Karpas-422 (cell line): Measurements from ENCODE around the gene TACR1. TPM values are rescaled to one million over a fixed set of nuclear protein-coding genes. Genes with fewer than 3 reads are reported as not detected.

Experiments used
- DNase-seq: peaks from one replicate; pipeline ENCODE4 v3.0.0-alpha.2; 2015
- H2AFZ ChIP-seq: fragments of 200-600 bp; sonication (generic); 2 replicates; pipeline ENCODE4 v1.6.1; 2014; ENCODE audit warnings: antibody characterized with exemption, low read length, mixed read lengths
- H3K27ac ChIP-seq: fragments of 200-600 bp; sonication (generic); 2 replicates; pipeline ENCODE4 v1.5.1; 2014; ENCODE audit warnings: mild to moderate bottlenecking, low read length, moderate library complexity
- H3K27me3 ChIP-seq: fragments of 200-600 bp; sonication (generic); 2 replicates; pipeline ENCODE4 v1.6.1; 2014; ENCODE audit warnings: low read length, mixed read lengths
- H3K36me3 ChIP-seq: fragments of 200-600 bp; sonication (generic); 2 replicates; pipeline ENCODE4 v1.6.1; 2014; ENCODE audit warnings: low read length, mixed read lengths; ENCODE audit not compliant: insufficient read depth
- H3K4me1 ChIP-seq: fragments of 200-600 bp; sonication (generic); 2 replicates; pipeline ENCODE4 v1.6.1; 2014; ENCODE audit warnings: mild to moderate bottlenecking, low read length, mixed read lengths
- H3K4me2 ChIP-seq: fragments of 200-600 bp; sonication (generic); 2 replicates; pipeline ENCODE4 v1.6.1; 2014; ENCODE audit warnings: low read length, low read depth, mild to moderate bottlenecking; ENCODE audit not compliant: poor library complexity, severe bottlenecking
- H3K4me3 ChIP-seq: fragments of 200-600 bp; sonication (generic); 2 replicates; pipeline ENCODE4 v1.5.1; 2014; ENCODE audit warnings: mild to moderate bottlenecking, antibody characterized with exemption, low read length, mixed read lengths
- H3K79me2 ChIP-seq: fragments of 200-600 bp; sonication (generic); 2 replicates; pipeline ENCODE4 v1.6.1; 2014; ENCODE audit warnings: mild to moderate bottlenecking, low read length, mixed read lengths
- H3K9ac ChIP-seq: fragments of 200-600 bp; sonication (generic); 2 replicates; pipeline ENCODE4 v1.6.0; 2014; ENCODE audit warnings: low read length
- H3K9me2 ChIP-seq: fragments of 200-600 bp; sonication (generic), shearing (Covaris generic); replicated peaks from 2 replicates; pipeline ENCODE4 v1.6.0; 2014; ENCODE audit warnings: mild to moderate bottlenecking, low read length, moderate library complexity; ENCODE audit not compliant: insufficient read depth
- H3K9me3 ChIP-seq: fragments of 300-700, 200-600 bp; sonication (generic); 2 replicates; pipeline ENCODE4 v1.6.1; 2014; ENCODE audit warnings: low read length, mixed read lengths
- H4K20me1 ChIP-seq: fragments of 200-600 bp; sonication (generic); 2 replicates; pipeline ENCODE4 v1.6.1; 2014; ENCODE audit warnings: mild to moderate bottlenecking, antibody characterized with exemption, low read length, low read depth; ENCODE audit not compliant: insufficient read depth
- total RNA-seq: library from RNA; depleted of rRNA; stranded (reverse); fragments of >200 nt; shearing (Covaris generic); gene quantifications from 2 replicates; pipeline ENCODE4 v1.2.3, GENCODE V29; 2014; ENCODE audit warnings: low replicate concordance

Gene TACR1
- total RNA-seq, 1 experiment from 2014 or later, result not detected

DNA sequence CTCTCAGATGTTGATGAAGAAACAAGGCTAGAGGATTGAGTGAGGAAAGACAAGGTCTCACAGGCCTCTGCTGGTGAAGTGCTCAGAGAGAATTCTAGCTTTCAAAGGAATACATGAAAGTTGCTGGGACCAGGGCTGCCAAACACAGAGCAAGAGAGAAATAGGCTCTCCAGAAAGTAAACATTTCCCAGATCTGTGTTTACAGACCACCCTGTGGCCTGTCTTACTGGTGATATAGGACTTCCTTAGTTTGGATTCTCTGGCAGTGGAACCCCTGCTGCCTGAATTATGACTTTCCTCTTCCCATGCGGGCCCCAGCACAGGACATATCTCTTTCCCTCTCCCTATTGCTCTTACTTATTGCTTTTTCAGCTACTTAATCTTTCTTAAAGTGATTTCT is 64.5 kb downstream of the TACR1 start:
- DNase-seq, result no peak
- no peak overlapping the region for H2AFZ ChIP-seq
- H3K4me2 ChIP-seq, result no peak overlapping the region
- no peaks in the 10 kb centered on the region for H3K4me1 ChIP-seq
- no peaks in the 10 kb centered on the region for H3K79me2 ChIP-seq
- no peaks in the 10 kb centered on the region for H4K20me1 ChIP-seq
- no peaks in the 10 kb centered on the region; the same call in 1 of the 2 replicates for H3K27me3 ChIP-seq
- no peaks in the 10 kb centered on the region for H3K9me2 ChIP-seq
- no peak overlapping the region for H3K27ac ChIP-seq
- H3K9me3 ChIP-seq, result no peaks in the 10 kb centered on the region
- H3K9ac ChIP-seq, result no peak overlapping the region
- no peaks in the 10 kb centered on the region for H3K36me3 ChIP-seq
- no peak overlapping the region for H3K4me3 ChIP-seq

DNA sequence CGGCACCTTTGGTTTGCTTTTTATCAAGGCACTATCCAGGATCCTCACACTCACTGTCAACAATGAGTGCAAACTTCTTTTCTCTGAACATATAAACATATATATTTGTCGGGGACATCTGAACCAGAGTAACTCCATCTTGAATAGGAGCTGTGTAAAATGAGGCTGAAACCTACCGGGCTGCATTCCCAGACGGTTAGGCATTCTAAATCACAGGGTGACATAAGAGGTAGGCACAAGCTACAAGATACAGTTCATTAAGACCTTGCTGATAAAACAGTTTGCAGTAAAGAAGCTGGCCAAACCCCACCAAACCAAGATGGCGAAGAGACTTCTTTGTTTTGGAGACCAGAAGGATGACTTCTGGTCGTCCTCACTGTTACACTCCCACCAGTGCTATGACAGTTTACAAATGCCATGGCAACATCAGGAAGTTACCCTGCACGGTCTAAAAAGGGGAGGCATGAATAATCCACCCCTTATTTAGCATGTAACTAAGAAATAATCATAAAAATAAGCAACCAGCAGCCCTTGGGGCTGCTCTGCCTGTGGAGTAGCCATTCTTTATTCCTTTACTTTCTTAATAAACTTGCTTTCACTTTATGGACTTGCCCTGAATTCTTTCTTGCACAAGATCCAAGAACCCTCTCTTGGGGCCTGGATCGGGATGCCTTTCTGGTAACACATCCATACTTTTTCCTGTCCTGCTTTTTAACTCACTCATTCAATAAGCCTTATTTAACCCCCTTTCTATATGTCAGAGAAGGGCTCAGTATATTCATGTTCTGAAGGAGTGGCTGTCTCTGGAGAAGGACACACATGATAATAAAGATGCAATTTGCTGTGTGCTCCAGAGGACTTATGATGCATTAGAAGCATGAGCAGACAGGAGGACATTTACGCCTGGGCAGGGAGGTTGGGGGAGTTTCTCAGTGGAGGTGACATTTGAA is 65.4 kb downstream of the TACR1 start:
- H4K20me1 ChIP-seq, result no peaks in the 10 kb centered on the region
- no peaks in the 10 kb centered on the region for H3K9me3 ChIP-seq
- H3K4me3 ChIP-seq, result no peak overlapping the region
- H3K9ac ChIP-seq, result no peak overlapping the region
- H3K79me2 ChIP-seq, result no peaks in the 10 kb centered on the region
- no peak for DNase-seq
- H3K4me1 ChIP-seq, result no peaks in the 10 kb centered on the region
- no peak overlapping the region for H3K4me2 ChIP-seq
- H3K9me2 ChIP-seq, result no peaks in the 10 kb centered on the region
- no peaks in the 10 kb centered on the region for H3K36me3 ChIP-seq
- H2AFZ ChIP-seq, result no peak overlapping the region
- H3K27me3 ChIP-seq, result no peaks in the 10 kb centered on the region; the same call in 1 of the 2 replicates
- no peak overlapping the region for H3K27ac ChIP-seq

DNA sequence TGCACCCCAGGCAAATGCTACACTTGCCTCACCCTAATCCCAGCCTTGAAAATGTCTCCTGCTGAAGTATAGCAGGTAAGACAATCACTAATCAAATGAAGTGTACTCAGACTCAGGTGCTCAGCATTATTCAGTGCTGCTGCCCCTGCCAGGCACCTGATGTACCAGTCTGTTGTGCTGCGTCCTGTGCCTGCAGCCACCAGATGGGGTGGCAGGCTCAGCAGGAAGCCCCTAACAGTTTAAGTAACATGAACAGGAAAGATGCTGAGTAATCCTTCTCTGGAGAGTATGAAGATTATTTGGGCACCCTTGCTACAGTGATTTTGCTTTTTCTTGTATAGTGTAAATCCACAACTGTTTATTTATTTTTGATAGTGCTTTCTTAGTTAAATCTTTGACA is 69.1 kb downstream of the TACR1 start:
- Histone ChIP-seq H3K4me2 (no peak overlapping the region), H3K9ac (no peak overlapping the region), H4K20me1 (no peaks in the 10 kb centered on the region), H3K4me3 (no peak overlapping the region), H2AFZ (no peak overlapping the region), H3K79me2 (no peaks in the 10 kb centered on the region), H3K27me3 (no peaks in the 10 kb centered on the region; the same call in 1 of the 2 replicates), H3K9me3 (no peaks in the 10 kb centered on the region), H3K9me2 (no peaks in the 10 kb centered on the region), H3K36me3 (no peaks in the 10 kb centered on the region), H3K4me1 (0 out of 2 replicates have a peak, but pooled peaks cover 3% of the 10 kb centered on the region), H3K27ac (no peak overlapping the region)
- DNase-seq, result peak; percentile 63

DNA sequence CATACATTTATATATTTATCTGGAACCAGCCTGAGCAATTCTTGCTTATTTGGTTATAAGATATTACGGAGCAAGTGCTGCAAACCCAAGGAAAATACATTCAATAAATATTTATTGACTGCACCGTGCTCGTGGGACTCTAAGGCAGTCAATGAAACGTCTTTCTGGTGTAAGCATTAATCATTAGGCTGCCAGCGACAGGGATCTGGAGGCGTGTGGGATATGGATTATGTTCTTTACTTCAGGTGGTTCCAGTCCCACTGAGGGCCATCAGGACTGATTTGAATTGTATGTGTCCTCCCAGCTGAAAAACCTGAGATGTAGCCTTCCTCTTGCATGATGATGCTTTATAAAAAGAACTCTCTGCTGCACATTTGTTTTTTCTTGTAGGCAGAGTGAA is 75.4 kb downstream of the TACR1 start:
- no peak overlapping the region for H3K9ac ChIP-seq
- no peak overlapping the region for H3K4me2 ChIP-seq
- H3K36me3 ChIP-seq, result no peaks in the 10 kb centered on the region
- no peaks in the 10 kb centered on the region for H3K9me2 ChIP-seq
- no peaks in the 10 kb centered on the region for H3K9me3 ChIP-seq
- H2AFZ ChIP-seq, result no peak overlapping the region
- H3K27me3 ChIP-seq, result no peaks in the 10 kb centered on the region
- H3K27ac ChIP-seq, result no peak overlapping the region
- no peak for DNase-seq
- no peaks in the 10 kb centered on the region for H3K79me2 ChIP-seq
- H3K4me1 ChIP-seq, result 0 out of 2 replicates have a peak, but pooled peaks cover 3% of the 10 kb centered on the region
- no peaks in the 10 kb centered on the region for H4K20me1 ChIP-seq
- no peak overlapping the region for H3K4me3 ChIP-seq

DNA sequence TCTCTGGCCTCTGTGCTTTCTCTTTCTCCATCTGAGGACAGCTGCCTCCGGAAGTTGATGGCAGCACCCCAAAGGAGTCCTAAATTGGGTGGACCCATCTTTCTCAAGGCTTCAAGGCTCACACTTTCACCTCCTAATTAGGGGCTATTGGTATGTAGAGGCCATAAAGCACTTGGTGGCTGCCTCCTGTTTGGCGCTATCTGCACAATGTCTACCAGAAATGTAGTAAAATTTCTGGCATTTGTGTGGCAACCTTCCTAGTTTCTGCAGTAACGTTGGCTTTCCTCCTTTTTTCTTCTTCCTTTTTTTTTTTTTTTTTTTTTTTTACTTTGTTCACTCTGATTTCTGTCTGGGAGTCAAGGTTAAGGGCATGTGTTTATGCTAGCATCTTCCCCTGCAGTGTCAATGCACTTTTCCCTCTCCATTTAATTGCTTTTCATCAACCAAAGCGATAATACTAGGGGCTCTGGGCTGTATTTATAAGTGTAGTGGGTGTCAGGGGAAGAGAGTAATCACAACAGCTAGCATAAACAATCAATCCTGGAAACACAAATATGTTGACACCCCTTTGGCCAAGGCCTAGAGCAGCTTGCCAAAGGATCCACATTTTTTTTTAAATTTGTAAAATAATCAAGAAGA is 86.0 kb downstream of the TACR1 start:
- Histone ChIP-seq H3K4me1 (no peaks in the 10 kb centered on the region), H3K27me3 (no peaks in the 10 kb centered on the region; the same call in 1 of the 2 replicates), H3K9ac (no peak overlapping the region), H3K9me2 (no peaks in the 10 kb centered on the region), H3K9me3 (no peaks in the 10 kb centered on the region), H3K4me3 (no peak overlapping the region), H3K4me2 (no peak overlapping the region), H2AFZ (no peak overlapping the region), H3K27ac (no peak overlapping the region), H3K36me3 (no peaks in the 10 kb centered on the region), H3K79me2 (no peaks in the 10 kb centered on the region), H4K20me1 (no peaks in the 10 kb centered on the region)
- no peak for DNase-seq

DNA sequence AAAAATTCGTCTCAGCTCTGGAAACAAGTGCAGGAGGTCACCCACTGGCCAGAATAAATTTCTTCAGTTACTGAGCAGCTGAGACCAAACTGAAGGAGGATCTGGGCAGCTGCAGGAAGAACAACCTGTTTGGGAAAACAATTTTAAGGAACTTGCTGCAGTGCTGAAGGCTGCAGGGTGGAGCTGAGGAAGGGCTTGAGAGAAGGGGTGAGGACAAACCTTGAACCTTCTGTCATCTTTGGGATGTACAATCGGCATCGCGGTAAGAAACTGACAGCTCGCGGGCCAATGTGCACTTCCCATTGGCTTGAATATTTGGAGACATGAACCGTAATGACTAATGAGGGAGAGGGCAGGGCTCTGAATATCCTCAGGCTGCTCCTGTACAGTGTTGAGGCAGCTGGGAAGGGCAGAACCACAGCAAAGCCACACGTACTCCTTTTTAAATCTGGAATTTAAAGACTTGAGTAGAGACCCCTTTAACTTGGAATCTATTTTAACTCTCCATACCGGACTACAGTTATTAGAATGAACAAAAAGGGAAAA is 90.3 kb downstream of the TACR1 start:
- H2AFZ ChIP-seq, result no peak overlapping the region
- H3K79me2 ChIP-seq, result no peaks in the 10 kb centered on the region
- no peak for DNase-seq
- no peaks in the 10 kb centered on the region for H3K9me3 ChIP-seq
- no peak overlapping the region for H3K9ac ChIP-seq
- H3K27ac ChIP-seq, result no peak overlapping the region
- no peaks in the 10 kb centered on the region for H3K4me1 ChIP-seq
- no peaks in the 10 kb centered on the region for H4K20me1 ChIP-seq
- no peaks in the 10 kb centered on the region for H3K36me3 ChIP-seq
- H3K27me3 ChIP-seq, result no peaks in the 10 kb centered on the region; the same call in 1 of the 2 replicates
- no peaks in the 10 kb centered on the region for H3K9me2 ChIP-seq
- no peak overlapping the region for H3K4me2 ChIP-seq
- no peak overlapping the region for H3K4me3 ChIP-seq

DNA sequence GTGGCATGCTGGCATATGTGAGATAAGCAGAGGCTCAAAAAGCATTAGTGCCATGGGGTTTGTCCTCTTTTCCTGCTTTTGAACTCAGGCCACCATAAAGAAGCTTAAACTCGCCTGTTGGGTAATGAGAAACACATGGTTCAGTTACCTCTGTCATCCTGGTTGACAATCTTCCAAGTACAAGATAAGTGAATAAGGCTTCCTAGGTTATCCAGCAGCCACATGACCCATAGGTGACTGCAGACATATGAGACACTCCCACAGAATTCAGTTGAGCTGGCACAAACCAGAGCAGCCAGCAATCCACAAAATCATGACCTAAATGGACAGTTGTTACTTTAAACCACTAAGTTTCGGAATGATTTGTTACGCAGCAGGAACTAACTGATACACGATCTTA is 97.3 kb downstream of the TACR1 start:
- no peaks in the 10 kb centered on the region for H3K36me3 ChIP-seq
- peaks cover 22% of the 10 kb centered on the region for H3K4me1 ChIP-seq
- H3K9ac ChIP-seq, result no peak overlapping the region
- DNase-seq, result no peak
- H3K9me3 ChIP-seq, result 0 out of 2 replicates have a peak, but pooled peaks cover 3% of the 10 kb centered on the region
- no peak overlapping the region for H3K4me3 ChIP-seq
- H3K9me2 ChIP-seq, result no peaks in the 10 kb centered on the region
- no peak overlapping the region for H3K27ac ChIP-seq
- no peaks in the 10 kb centered on the region for H3K79me2 ChIP-seq
- H3K4me2 ChIP-seq, result no peak overlapping the region
- no peak overlapping the region for H2AFZ ChIP-seq
- peaks cover 3% of the 10 kb centered on the region; the same call in 1 of the 2 replicates for H3K27me3 ChIP-seq
- no peaks in the 10 kb centered on the region; the same call in 1 of the 2 replicates for H4K20me1 ChIP-seq

DNA sequence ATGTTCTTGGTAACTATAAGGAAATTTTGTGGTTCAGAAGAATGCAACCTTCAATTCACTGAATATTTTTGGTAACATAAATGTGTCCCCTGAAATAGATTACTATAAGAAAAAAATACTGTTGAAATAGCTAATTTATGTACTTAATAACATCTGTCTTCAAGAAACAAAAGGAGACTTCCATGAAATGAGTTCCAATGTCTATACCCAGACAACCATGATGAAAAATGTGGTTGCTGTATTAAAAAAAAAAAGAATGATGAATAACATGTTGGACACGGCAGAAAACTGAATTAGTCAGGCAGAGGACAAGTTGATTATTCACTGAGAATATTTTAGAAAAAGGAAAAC is 98.5 kb downstream of the TACR1 start:
- Histone ChIP-seq H3K9me3 (0 out of 2 replicates have a peak, but pooled peaks cover 3% of the 10 kb centered on the region), H2AFZ (no peak overlapping the region), H3K4me1 (peaks cover 22% of the 10 kb centered on the region), H3K4me3 (no peak overlapping the region), H3K9me2 (no peaks in the 10 kb centered on the region), H3K9ac (no peak overlapping the region), H3K27me3 (peaks cover 3% of the 10 kb centered on the region; the same call in 1 of the 2 replicates), H3K79me2 (no peaks in the 10 kb centered on the region), H3K4me2 (peak overlapping the region; percentile 41), H4K20me1 (no peaks in the 10 kb centered on the region; the same call in 1 of the 2 replicates), H3K27ac (no peak overlapping the region), H3K36me3 (no peaks in the 10 kb centered on the region)
- no peak for DNase-seq
